Measurements from ENCODE around the gene GLI3.

GLI3 gene

DNA sequence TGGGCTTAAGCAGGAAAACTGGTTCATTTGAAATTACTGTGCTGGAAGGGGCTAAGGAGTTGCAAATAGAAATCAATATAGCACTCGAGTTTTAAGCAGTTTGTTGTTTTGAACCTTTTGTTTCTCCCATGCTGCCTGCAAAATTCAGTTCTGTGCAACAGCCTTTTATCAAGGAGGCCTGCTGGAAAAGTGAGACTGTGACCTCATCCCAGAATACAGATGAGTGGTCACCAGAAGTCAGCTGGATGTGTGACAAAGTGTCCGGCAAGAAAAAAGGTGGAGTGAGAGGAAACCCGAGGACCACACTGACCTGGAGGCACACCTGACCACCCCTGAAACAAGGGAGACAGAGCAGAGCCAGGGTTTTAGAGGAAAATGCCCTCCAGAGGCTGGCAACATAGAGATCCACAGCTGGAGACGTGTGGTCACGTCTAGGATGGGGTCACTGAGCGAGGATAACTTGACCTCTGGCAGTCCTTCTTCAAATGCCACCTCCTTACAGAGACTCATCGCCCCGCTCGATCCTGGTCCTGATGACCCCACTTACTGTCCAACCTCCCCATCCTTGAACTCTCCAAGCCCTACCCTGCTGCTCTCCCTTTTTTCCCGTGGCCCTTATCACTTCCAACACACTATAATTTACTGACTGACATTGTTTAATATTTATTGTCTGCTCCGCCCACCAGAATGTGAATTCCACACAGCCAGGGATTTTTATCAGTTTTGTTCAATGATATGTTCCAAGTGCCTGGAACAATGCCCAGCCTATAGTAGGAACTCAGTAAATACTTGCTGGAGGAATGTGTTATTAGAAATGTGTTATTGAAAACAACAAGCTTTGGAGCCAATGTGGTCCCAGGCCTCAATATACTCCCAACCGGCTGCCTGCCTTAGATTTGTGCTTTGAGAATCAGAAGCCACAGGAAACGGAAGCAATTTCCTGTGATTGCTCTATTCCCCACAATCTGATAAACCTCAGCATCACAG lies 243.8 kb downstream of the GLI3 start:
- no peak for DNase-seq

DNA sequence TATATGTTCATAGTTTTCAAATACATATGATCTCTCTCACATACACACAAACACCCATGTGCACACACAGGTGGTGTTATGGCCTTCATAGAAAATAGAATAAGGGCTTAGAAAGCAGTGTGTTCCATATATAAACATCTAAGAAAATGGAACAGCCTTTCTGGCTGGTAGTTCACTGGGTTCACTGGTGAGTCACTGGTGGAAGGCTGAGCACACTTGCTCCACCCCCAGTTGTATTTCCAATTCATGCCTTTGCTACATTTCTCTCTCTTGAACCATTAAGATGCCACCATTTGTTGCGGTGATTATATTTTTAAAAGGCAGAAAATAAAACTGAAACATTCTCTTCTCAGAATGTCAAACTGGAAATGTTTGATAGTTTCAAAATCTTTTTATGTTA lies 252.1 kb downstream of the GLI3 start:
- DNase-seq = no peak

DNA sequence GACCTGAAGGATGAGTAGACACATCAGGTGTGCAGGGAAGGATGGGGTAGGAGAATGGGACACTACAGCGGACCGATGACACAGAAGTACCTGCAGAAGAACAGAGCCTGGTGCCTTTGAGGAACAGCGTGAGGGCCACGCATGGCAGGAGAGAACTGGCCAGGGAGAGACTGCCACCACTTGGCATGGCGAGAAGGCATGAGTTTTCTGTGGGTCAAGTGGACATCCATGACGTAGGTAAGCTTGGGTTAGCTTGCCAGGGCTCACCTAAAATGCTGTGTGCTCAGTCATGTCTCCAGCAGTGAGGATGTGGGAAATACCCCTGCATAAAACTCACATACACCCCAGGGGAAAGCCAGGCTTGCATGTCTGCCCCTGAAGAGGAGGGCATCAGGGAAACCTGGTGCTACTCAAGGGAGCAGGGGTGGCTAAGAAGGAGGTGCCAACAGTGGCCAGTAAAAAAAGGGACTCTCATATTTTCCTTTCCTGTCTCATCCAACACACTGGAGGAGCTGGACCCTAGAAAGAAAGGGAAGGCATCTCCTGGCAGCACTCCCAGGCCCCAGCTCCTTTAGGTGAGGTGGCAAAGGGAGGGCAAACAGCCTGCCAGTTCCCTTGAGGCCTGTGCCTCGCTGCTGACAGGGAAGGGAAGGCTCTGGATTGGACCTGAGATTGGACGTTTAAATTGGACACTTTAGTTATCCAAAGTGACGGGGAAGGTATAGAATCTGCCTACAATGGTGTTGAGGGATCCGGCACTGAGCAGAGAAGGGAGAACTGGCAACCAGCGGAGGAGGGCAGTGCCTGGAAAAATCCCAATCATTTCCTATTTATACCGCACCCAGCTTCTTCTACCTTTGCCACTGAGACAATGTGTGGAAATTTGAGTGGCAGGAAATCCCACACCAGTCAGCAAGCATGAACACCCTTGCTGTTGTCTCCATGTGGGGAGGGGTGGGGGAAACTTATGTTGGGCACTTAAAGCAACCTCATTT lies 255.7 kb downstream of the GLI3 start:
- DNase-seq = no peak

DNA sequence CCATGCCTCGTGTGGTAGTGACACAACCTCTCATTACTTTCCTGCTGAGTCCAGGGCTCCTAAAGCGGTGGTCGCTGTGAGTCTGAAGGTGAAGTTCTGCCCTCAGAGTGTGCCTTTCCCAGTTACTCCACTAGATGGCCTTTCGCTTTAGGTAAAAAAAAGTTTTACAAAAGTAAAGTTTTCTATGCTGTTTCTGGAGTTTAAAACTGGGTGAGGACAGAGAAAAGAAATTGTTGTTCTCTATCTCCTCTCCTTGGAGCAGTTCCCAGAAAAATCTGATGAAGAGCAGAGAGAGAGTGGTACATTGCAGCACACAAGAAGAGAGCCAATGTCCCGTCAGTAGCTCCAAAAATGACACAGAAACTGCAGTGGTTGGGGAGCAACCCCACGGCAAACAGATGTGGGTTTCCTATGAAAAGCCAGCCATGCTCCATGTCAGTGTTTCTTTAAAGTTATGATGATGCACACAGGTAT lies 257.1 kb downstream of the GLI3 start:
- DNase-seq = no peak

DNA sequence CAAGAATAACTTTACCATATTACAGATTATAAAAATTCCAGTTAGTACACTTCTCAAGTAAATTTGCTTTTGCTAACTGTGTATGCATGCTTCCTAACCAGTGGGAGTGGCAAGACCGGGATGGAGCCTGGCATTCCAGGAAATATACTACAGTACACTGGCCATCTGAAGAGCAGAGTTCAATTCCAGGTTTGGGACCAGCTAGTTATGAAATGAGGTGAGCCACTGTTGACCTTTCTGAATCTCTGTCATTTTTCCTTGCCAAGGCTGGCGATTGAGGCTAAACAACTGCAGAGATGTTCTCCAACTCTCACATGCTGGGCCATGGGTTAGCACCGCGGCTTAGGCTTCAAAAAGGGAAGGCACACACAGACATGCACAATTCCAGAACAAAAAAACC lies 258.2 kb downstream of the GLI3 start:
- DNase-seq = no peak

DNA sequence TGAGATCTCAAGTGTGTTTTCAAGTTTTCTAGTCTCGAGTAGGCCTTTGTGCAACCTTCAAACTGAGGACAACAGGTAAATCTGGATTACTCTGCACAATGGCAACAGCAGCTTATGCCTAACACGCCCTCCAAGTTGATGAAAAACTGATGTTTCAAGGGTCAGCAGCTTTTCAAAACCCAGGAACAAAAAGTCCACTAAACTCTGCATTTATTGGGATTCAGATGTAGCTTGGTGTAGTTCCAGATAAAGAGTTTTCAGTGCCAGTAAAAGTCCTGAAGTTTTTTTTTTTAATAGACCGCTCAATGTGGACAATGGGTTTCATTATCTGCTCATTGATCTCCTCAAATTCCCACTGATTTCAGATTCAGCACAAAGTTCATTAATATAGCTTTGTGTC lies 259.3 kb downstream of the GLI3 start:
- DNase-seq = no peak

DNA sequence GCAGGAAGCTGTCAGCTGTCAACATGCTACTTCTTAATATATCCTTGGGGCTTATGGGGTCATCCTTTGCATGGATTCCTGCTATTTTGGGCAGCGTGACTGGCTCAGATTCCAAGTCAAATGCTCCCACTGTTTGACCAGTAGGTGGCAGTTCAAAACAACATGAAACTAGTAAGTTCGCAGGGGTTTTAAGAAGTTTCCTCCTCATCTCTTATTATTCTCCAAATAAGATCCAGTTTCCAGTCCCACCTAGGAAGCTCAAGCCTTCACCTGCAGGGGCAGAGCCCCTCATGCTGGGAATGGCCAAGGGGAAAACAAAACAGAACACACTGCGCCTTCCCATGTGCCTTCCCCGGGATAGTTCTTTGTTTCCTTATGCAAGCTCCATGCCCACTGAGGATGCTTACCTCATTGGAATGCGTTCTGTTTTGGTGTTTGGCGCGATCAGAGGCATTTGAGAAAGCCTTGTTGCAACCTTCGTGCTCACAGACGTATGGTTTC lies 259.8 kb downstream of the GLI3 start:
- no peak for DNase-seq

DNA sequence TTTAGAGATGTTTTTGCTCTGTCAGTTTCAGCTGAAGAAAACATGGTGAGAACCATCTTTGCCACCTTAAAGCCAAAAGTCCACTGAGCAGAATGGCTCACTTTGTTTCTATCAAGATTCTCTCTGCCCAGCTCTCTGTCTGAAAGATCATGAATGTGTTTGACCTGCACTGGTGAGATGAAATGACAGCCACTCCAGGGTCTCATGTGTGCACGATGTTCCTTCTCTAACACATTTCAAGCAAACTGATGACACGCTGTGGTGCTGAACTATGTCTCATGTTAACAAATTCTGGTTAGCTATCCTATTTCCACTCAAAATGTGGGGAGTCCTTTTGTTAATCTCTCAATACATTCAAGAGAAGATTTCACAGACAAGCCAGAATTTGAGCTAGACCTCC lies 260.6 kb downstream of the GLI3 start:
- no peak for DNase-seq

DNA sequence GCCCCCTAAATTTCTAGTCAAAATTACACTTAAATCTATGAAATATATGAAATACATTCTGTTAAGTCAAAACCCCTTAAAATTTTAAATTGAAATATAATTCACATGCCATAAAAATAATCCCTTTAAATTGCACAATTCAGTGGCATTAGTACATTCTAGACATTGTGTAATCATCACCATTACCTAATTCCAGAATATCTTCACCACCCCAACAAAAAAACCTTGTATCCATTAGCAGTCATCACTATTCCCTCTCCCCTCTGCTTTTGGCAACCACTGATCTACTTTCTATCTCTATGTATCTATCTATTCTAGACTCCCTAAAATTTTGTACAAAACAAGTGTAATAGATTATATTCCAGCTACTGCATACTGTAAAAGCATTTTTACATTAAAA lies 261.2 kb downstream of the GLI3 start:
- no peak for DNase-seq

DNA sequence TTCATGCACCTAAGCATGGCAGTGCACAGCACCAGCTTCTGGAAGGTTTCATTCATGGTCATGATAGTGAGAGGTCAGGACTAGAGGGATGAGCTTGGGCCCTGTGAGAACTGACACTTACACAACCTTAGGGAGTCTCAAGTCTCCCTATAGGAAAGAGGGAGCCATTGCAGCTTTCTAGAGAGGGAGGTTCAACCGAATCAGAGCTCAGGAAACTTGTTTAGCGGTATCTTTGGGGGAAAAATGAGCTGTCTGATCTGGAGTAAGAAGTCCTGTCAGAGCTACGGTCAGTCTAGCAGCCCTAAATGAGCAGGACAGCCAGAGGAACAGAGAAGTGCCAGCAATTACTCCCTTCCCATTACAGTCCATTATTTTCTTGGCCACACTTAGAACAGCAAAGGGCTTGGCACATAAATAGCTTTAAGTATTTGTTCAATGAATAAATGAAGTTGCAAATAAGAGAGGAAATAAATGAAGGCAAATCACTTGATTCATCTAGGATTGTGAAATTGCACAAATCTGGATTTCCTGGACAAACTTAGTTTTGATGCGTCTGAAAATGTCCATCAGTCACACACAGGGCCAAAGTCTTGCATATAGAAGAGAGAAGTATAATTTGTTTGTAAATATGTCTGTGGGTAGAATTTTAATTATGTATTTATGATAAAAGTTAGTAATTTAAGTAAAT lies 262.0 kb downstream of the GLI3 start:
- no peak for DNase-seq

DNA sequence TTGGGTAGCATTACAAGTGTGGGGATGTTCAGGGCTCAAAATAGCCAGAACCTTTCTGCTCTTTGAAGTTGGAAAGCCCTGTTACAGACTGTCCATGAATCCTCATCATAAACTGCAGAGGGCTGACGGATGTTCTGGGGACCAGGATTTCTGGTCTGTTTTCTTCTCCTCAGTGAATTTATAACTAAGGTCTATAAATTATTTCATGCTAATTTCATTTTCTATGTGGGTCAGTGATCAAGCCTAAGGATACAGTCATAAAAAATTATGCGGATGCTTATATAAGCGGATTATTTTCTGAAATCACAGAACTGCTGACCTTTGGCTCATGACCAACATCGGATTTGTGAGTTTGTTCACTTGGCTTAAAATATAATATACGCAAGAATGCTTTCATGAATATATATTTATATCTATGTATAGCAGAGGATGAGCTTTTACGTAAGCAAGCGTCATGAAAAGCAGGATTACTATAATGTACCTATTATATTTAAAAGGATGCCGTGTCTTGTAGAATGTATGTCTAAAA lies 263.7 kb downstream of the GLI3 start:
- DNase-seq = no peak

DNA sequence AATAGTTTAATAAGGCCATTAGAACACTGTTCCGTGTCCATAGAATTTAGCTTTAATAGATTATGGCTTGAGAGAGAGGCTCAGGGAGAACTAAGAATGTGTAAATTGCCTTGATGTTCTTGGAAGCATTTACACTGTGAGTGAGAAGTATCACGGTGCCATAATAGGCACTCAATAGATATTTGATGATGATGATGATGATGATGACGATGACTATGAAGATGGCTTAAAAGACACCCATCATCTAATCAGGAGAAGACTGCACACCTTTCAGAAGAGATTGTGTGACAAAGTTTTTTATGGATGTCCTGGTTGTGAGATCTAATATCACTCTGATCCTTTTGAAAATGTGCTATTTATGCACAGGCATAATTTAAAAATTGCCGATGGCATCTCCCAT lies 264.2 kb downstream of the GLI3 start:
- no peak for DNase-seq

DNA sequence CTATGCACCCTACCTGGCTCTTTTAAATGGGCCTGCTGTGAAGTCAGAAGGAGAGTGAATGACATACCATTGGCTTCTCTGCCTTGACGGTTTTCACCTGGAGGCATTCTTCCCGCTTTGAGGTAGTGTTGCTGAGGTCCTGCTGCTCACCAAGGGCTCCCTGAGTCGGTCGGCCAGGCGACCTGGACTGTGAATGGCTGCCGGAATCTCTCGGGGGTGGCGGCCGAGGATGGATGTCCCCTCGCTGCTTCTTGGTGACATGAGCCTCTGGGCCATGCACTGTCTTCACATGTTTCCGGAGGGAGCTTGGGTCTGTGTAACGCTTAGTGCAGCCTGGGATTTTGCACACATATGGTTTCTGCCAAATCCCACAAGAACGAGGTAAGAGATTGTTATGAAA lies 264.7 kb downstream of the GLI3 start:
- DNase-seq = no peak

DNA sequence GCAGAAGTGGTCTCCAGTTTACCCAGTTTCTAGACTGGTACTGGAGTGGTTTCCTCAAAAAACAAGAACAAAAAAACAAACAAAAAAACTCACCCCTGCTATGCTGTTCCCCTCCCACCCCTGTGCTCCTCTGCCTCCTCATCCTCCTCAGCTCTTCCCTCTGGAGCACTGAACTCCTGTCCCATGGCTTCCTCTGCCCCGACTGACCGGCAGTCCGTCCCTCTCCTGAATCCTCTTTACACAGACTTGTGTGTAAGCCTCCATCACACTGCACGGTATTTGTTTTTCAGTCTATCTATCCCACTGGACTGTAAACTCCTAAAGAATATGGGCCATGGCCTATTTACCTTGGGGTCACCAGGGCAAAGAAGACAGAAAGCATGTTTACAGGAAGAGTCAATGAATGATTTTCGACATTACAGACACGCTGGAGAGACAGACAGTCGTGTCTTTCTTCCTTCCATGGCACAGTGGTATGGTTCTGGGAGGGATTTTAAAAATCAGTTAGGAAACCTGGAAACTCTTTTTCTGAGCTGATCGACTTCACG lies 265.3 kb downstream of the GLI3 start:
- DNase-seq = no peak

DNA sequence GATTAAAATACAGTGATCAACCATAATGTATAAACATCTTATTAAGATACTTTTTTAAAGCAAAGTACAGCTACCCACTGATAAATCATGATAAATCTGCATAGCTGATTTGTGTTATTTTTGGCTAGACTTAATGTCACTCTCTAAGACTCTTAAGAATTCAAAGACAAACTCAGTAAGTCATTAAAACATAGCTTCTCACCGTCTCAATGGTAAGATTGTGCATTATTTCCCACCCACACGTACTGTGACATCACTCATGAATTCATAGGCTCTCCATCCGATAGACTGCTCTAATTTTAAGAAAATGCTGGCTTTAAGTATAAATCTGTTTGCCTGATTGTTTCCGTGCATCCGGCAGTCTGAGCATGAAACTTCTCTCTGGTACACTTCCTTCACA lies 266.1 kb downstream of the GLI3 start:
- DNase-seq = no peak

DNA sequence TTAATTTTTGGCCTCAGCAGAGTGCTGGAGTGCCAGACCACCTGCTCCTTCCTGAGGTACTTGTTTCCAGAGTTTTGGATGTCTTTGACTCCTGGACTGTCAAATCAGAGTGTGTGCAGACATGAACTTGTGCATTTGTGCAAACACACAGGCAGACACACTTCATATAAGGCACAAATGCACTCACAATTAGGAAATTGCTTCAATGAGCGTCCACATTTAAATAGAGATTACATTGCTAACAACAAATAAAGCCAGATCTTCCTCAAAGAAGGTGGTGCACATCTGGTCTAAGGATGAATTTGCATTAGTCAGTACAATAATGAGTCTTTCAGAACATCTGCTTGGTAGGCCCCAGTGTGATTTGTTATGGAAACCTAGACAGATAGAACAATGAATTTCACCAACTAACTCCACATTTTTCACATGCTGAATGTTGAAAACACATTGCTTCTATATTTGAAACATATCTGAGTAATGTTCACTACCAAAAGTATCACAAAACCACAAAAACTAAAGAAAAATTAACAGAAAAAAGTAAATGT lies 267.4 kb downstream of the GLI3 start:
- DNase-seq = no peak

DNA sequence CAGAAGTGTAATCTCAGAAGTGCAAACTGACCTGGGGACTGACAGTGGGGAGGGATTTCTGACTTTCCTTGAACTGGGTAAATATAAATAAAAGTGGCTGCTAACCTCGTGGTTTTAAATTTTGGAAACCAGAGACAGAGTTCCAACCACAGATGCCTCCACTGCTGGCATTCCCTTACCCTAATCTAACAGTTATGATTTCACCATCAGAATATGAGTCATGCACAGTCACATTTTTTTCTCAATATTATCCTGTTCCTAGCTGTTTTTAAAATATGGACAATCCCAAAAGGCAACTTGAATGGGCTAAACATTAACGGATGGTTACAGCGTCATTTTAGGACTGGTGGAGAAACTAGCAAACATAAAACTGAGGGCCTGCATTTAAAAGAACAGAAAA lies 269.9 kb downstream of the GLI3 start:
- no peak for DNase-seq

DNA sequence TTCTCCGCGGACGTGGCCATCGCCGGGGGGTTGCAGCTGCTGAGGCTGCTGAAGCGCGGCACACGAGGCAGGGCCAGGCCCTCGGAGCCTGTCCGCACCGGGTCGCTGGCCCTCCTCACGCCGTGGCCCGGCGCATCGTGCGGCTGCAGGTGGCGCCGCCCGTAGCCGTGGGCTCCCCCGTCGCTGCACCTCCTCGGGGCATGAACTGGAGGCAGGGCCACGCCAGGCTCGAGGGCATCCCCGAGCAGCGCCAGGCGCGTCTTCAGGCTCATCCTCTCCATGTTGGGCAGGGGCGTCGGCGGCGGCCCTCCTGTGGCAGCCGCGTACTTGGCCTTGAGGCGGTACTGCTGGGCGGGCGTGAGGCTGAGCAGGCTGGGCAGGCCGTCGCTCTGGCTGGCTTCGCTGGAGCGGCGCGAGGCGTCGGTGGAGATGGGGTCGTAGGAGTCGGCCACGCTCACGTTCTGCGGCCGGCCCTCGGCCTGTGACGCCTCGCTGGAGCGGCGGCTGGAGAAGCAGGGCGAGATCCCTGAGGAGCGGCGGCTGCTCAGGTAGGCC lies 271.0 kb downstream of the GLI3 start:
- no peak for DNase-seq

DNA sequence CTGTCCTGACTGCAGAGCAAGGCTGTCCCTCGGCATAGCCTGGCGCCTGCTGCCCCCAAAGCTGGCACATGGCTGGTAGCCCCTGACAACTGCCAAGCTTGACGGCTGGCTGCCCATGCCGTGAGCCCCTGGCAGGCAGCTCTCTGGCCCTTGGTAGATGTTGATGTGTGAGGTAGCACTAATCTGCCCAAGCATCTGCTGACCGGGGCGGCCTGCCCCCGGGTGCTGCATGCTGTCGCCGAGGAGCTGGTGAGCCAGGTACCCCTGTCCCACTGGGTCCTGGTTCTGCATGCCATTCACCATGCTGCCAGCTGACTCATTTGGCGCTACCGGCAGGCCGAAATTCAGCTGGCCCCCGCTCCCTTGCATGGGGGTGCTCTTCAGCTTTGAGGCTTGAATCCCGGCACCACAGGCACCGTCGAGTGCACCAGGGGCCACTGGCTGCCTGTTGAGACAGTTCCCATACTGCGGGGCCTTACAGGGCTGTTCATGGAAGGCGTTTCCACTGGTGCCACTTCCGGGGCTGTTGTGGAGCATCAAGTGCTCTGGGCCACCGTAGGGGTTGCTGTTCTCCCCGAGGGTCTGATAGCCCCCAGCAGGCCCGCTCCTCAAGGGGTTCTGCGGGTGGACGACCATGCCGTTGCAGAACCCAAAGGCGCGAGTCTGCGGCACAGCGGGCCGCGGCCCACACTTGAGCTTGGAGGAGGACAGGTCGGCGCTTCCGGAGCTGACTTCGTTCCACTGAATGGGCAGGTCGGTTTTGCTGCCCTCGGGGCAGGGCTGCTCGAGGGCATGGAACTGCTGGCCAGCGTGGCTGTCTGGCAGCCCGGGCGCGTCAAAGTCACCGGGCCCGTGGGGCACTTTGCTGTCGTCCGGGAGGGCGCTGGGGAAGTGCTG lies 271.9 kb downstream of the GLI3 start:
- DNase-seq = no peak

DNA sequence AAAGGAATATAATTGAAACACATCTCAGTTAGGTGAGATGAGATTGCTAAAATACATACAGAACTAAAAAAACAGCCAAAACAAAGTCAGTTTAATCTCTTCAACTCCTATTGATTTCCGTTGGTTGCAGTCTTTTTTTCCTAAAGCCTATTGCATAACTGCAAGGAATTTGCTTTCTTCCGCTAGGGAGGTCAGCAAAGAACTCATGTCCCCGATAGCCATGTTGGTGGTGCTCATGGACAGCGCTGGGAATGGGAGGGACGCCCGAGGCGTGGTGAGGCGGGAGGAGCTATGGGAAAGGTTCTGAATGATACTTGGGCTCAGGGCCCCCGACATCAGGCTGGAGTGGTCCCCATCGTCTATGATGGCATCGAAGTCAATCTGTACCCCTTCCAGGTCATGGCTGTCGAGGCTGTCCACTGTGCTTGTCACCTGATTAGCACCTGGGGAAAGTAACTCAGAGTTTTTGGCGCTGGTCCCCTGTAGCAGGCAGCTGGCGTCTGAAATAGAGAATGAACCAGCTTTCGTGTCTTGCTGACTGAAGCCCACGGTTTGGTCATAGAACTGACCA lies 272.7 kb downstream of the GLI3 start:
- no peak for DNase-seq

Data from NCI-H2081 (cell line).